HG03196 (cell line): Measurements from ENCODE around the gene DUSP22.
A peak's percentile ranks its signal among the peaks of the same experiment; 100 is the strongest.

Source experiments
- ATAC-seq: cut with Tn5 transposase; IDR thresholded peaks from one replicate; pipeline ENCODE4 v1.9.1; 2021; ENCODE audit not compliant: unreplicated experiment

DUSP22 gene

GRCh38 chr6:391559-392440, 99.5 kb downstream of the DUSP22 start, which contains the start of gene IRF4:
TSS of gene IRF4 (plus strand) at chr6:391752. CDS start at chr6:393153, 1,401 bp downstream.
- ATAC-seq: peak; percentile 42

DNA sequence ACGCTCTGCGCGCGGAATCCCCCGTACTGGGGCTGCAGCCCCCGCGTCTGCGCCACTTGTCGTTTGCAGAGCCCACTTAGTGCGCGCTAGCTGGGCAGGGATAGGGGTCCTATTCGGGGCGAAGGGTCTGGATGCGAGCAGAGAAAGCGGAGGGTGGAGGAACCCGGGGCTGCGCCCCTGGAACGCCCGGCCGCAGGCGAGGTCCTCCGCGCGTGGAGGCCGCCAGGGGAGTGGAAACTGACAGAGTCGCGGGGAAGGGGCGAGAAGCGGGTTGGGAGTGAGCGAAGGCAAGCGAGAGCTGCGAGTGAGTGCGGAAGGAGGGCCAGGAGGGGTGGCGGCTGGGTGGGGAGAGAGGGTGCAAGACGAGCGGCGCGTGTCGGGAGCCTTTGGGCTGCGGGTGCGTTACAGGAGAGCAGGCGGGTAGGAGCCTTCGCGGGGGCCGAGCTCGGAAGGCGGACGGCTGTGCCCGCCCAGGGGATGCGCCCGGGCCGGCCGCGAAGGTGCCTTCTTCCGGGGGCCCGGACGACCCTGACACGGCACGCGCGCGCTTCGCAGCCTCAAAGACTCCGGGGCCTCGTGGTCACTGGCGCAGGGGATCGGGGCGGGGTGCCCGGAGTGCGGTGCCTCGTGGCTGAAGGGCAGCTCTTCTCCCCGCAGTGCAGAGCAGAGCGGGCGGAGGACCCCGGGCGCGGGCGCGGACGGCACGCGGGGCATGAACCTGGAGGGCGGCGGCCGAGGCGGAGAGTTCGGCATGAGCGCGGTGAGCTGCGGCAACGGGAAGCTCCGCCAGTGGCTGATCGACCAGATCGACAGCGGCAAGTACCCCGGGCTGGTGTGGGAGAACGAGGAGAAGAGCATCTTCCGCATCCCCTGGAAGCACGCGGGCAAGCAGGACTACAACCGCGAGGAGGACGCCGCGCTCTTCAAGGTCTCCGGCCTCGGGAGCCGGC, 100.4 kb downstream of the DUSP22 start:
- no peak for ATAC-seq

GRCh38 chr6:393391-394221, 101.3 kb downstream of the DUSP22 start:
- ATAC-seq: no peak

GRCh38 chr6:394641-395289, 102.5 kb downstream of the DUSP22 start:
- ATAC-seq: no peak

GRCh38 chr6:395432-396125, 103.3 kb downstream of the DUSP22 start:
- ATAC-seq: no peak

DNA sequence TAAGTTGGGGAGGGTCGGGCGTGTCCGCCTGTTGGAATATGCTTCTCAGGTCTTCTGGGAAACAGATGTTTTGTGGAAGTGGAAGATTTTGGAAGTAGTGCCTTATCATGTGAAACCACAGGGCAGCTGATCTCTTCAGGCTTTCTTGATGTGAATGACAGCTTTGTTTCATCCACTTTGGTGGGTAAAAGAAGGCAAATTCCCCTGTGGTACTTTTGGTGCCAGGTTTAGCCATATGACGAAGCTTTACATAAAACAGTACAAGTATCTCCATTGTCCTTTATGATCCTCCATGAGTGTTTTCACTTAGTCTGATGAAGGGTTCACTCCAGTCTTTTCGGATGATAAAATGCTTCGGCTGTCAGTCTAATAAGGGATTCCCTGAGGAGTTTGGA, 103.8 kb downstream of the DUSP22 start:
- ATAC-seq: no peak

DNA sequence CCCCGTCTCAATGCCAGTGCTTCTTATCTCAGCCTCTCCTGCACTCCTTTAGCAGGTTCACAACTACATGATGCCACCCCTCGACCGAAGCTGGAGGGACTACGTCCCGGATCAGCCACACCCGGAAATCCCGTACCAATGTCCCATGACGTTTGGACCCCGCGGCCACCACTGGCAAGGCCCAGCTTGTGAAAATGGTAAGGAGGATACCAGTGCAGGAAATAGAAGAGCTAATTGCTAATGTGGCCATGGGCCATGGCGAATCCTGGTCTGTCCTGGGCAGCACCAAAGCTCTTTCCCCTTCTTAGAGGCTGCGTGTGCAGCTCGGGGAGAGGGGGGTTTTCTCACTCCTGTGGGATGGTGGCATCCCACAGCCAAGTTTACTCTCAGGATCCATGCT, 104.8 kb downstream of the DUSP22 start:
- ATAC-seq: no peak

GRCh38 chr6:397604-398003, 105.3 kb downstream of the DUSP22 start:
- no peak for ATAC-seq

DNA sequence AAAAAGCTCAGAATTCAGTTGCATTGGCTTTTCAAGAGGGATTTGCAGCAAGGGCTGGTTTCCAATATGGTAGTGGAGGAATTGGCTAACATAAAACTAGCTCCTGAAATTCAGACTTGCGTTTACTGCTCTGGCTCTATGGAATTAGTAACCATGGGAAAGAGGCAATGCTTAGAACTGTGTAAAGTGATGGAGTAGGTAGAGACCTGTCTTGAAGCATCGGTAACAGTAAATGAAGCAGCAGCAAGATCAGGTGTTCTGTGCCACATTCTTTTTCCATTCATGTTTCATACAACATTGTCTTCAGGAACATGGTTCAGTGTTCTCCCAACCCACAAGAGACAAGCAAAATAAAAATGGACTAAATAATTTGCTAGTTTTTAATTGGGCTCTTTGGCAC, 105.8 kb downstream of the DUSP22 start:
- no peak for ATAC-seq

GRCh38 chr6:398558-399078, 106.3 kb downstream of the DUSP22 start:
- no peak for ATAC-seq

GRCh38 chr6:399785-400534, 107.7 kb downstream of the DUSP22 start:
- peak; percentile 35 for ATAC-seq

GRCh38 chr6:400815-401214, 108.5 kb downstream of the DUSP22 start:
- no peak for ATAC-seq
